Mesothelial cell of epicardium (in vitro differentiated cells): ENCODE measurements around the gene FOXP1. TPM values are rescaled to one million over a fixed set of nuclear protein-coding genes. Genes with fewer than 3 reads are reported as not detected.

Experiments used
- DNase-seq, 2 experiments: peaks; one replicate each; pipeline ENCODE4 v3.0.0; 2021; ENCODE audit warnings: low spot score in 2 of 2; ENCODE audit not compliant: unreplicated experiment in 2 of 2
- H3K27ac Mint-ChIP-seq: 2 replicates; pipeline ENCODE4 v1.8.0; 2021; ENCODE audit warnings: mixed read lengths
- H3K27me3 Mint-ChIP-seq: 2 replicates; pipeline ENCODE4 v1.8.0; 2021; ENCODE audit warnings: low read depth, mixed read lengths
- H3K36me3 Mint-ChIP-seq: 2 replicates; pipeline ENCODE4 v1.8.0; 2021; ENCODE audit warnings: mixed read lengths
- H3K4me1 Mint-ChIP-seq: 2 replicates; pipeline ENCODE4 v1.8.0; 2021; ENCODE audit warnings: mixed read lengths
- H3K4me3 Mint-ChIP-seq: 2 replicates; pipeline ENCODE4 v1.8.0; 2021; ENCODE audit warnings: mild to moderate bottlenecking, moderate library complexity, mixed read lengths
- H3K9me3 Mint-ChIP-seq: 2 replicates; pipeline ENCODE4 v1.8.0; 2021; ENCODE audit warnings: mixed read lengths
- total RNA-seq: library from RNA; stranded (reverse); gene quantifications from 3 replicates; pipeline ENCODE4 v1.2.1, GENCODE V29; 2021
- TF ChIP-seq, protein P1 (sequence below): fragments of 200-600 bp; sonication (generic); IDR thresholded peaks from one replicate; pipeline ENCODE4 v1.5.0; 2021; ENCODE audit warnings: antibody characterized with exemption; ENCODE audit not compliant: unreplicated experiment

The FOXP1 gene
- total RNA-seq, 1 donor from 2014 or later = 187 TPM

DNA sequence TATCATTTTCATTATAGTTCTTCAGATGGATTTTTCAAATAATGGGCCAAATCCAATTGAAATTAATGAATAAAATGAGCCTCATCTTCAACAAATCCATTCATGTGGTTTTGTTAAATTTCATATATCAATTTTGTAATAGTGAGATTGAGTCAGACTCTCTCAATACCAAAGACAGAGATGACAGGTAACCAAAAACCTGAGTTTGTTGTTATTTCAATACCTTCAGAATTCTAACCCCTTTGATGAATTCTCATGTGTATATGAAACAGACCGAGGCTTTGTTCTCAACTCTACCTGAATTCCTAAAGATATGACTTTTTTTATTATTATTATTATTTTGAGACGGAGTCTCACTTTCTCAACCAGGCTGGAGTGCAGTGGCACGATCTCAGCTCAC lies 92.8 kb downstream of the FOXP1 start:
- Mint-ChIP-seq H3K27me3 (no peaks in the 10 kb centered on the region), H3K27ac (no peak overlapping the region), H3K4me3 (no peak overlapping the region), H3K9me3 (peaks cover 19% of the 10 kb centered on the region), H3K4me1 (peaks cover 8% of the 10 kb centered on the region), H3K36me3 (peaks cover 43% of the 10 kb centered on the region)
- DNase-seq = no peak
- TF ChIP-seq, protein P1, sequence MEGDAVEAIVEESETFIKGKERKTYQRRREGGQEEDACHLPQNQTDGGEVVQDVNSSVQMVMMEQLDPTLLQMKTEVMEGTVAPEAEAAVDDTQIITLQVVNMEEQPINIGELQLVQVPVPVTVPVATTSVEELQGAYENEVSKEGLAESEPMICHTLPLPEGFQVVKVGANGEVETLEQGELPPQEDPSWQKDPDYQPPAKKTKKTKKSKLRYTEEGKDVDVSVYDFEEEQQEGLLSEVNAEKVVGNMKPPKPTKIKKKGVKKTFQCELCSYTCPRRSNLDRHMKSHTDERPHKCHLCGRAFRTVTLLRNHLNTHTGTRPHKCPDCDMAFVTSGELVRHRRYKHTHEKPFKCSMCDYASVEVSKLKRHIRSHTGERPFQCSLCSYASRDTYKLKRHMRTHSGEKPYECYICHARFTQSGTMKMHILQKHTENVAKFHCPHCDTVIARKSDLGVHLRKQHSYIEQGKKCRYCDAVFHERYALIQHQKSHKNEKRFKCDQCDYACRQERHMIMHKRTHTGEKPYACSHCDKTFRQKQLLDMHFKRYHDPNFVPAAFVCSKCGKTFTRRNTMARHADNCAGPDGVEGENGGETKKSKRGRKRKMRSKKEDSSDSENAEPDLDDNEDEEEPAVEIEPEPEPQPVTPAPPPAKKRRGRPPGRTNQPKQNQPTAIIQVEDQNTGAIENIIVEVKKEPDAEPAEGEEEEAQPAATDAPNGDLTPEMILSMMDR = no peak

DNA sequence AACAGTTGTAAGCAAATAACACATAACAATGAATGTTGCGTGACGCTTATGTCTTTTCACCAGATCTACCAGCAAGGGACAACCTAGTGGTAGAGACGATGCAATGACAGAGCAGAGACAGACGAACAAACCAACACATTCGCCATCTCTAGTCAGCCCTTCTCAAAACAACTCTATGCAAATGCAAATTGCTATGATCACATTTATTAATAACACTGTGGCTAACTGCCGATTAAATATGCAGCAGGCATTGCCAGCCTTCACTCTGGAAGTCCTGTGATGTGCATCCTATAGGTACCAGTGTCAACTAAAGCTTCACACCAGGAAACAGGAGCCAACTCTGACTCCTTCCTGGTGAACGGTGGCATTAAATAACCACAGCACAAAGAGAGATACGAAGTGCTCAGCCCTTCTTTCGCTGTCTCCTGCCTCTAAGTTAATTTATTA lies 94.2 kb downstream of the FOXP1 start:
- Mint-ChIP-seq H3K27me3 (no peaks in the 10 kb centered on the region), H3K4me3 (no peak overlapping the region), H3K36me3 (peaks cover 43% of the 10 kb centered on the region), H3K4me1 (peaks cover 8% of the 10 kb centered on the region), H3K9me3 (peaks cover 19% of the 10 kb centered on the region), H3K27ac (no peak overlapping the region)
- TF ChIP-seq, protein P1 = no peak
- no peak for DNase-seq

DNA sequence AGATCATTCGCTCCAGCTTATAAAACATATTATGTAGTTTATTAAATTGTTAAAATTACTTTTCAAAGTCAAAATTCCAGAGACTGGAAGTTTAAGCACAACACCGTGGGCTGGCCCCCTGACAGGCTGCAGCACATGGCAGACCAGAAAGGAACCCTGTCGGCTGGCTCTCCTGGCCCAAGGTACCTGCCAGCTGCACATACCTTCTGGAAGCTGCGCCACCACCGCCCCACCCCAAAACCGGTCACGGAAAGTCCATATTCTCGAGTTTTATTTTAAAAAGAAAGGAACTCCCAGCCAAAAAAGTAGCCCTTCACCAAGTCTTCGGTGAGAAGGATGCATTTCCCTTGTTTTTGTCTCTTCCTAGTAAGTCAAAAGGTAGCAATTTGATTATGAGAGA lies 94.6 kb downstream of the FOXP1 start:
- Mint-ChIP-seq H3K27ac (no peak overlapping the region), H3K4me1 (peaks cover 8% of the 10 kb centered on the region), H3K9me3 (peaks cover 19% of the 10 kb centered on the region), H3K36me3 (peaks cover 43% of the 10 kb centered on the region), H3K4me3 (no peak overlapping the region), H3K27me3 (no peaks in the 10 kb centered on the region)
- no peak for DNase-seq
- TF ChIP-seq, protein P1 = no peak

DNA sequence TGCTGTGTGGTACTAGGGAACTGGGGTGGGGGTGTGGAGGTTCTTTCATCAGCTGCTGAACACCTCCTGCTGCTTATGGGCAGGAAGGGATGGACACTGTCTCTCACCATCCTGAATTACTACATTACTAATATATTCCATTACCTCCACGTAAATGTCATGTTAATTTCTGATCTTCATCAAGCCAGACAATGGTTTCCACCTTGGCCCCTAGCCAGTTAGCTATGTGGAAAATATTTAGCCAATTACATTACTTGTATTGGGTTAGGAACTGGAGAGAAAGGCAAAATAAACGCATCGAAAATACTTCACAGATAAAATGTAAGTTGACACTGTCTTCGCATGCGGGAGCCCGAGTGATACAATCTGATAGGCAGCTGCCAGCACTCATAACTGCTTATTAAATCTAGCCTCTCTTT lies 95.1 kb downstream of the FOXP1 start:
- H3K9me3 Mint-ChIP-seq = peaks cover 19% of the 10 kb centered on the region
- no peaks in the 10 kb centered on the region for H3K27me3 Mint-ChIP-seq
- H3K36me3 Mint-ChIP-seq = peaks cover 42% of the 10 kb centered on the region
- no peak overlapping the region for H3K4me3 Mint-ChIP-seq
- peaks cover 8% of the 10 kb centered on the region for H3K4me1 Mint-ChIP-seq
- DNase-seq = no peak
- TF ChIP-seq, protein P1 = no peak
- no peak overlapping the region for H3K27ac Mint-ChIP-seq

DNA sequence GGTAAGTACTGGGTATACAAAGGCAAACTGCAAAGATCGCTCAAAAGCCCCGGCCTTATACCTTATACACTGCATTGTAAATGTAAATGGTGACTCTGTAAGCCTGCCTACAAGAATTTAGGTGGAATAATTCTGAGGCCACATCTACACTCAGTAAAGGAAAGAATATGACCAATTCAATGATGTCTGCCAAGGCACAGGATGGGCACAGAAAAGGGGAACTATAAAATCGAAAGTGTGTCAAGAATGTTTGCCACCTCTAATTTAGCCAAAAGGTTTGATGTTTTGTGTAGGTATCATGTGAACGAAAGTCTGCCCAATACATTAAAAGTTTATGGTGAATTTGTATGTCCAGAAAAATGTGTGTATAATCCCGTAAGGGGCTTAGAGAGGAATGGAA lies 96.1 kb downstream of the FOXP1 start:
- H3K9me3 Mint-ChIP-seq = peaks cover 13% of the 10 kb centered on the region
- peaks cover 8% of the 10 kb centered on the region for H3K4me1 Mint-ChIP-seq
- H3K27me3 Mint-ChIP-seq = no peaks in the 10 kb centered on the region
- H3K27ac Mint-ChIP-seq = no peak overlapping the region
- peaks cover 32% of the 10 kb centered on the region for H3K36me3 Mint-ChIP-seq
- TF ChIP-seq, protein P1 = no peak
- H3K4me3 Mint-ChIP-seq = no peak overlapping the region
- DNase-seq = no peak

DNA sequence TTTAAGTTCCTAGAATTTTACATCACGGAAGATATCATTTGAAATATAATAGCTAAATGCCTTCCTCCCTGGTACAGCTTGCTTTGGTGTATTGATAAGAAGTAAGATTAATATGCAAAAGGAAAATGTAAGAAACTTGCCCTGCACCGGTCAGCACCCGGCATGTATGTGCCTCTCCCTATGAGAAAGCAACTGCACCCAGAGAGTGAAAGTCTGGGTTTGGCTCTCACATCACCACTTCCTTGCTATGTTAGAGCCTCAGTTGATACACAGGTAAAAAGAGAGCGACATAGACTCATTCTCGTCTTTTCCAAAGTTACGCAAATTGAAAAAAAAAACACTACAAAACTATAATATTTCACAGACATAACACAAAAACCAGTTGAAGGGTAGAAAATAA lies 96.7 kb downstream of the FOXP1 start:
- H3K4me3 Mint-ChIP-seq = no peak overlapping the region
- peaks cover 28% of the 10 kb centered on the region for H3K36me3 Mint-ChIP-seq
- no peak overlapping the region for H3K27ac Mint-ChIP-seq
- no peaks in the 10 kb centered on the region for H3K27me3 Mint-ChIP-seq
- peaks cover 11% of the 10 kb centered on the region for H3K9me3 Mint-ChIP-seq
- no peak for DNase-seq
- H3K4me1 Mint-ChIP-seq = peaks cover 8% of the 10 kb centered on the region
- TF ChIP-seq, protein P1 = no peak
